IMR-90 (cell line): Measurements from ENCODE around the gene DVL1. TPM values are rescaled to one million over a fixed set of nuclear protein-coding genes. Genes with fewer than 3 reads are reported as not detected.

ENCODE experiments used
- BHLHE40 ChIP-seq: fragments of 150-350 bp; IDR thresholded peaks from 2 replicates; pipeline ENCODE4 v1.6.1; 2016; ENCODE audit warnings: mild to moderate bottlenecking, low read depth, low read length
- RCOR1 ChIP-seq: IDR thresholded peaks from 2 replicates; pipeline ENCODE4 v1.6.1; 2012; ENCODE audit warnings: mild to moderate bottlenecking, low read length, improper control_type of control experiment; ENCODE audit not compliant: insufficient replicate concordance
- polyA plus RNA-seq, 3 experiments: library from polyadenylated mRNA; depleted of rRNA; stranded (reverse); fragments of >200 nt; gene quantifications; 2 replicates each; pipeline ENCODE4 v1.2.3, GENCODE V29; 2012; ENCODE audit warnings: low replicate concordance in 1 of 3
- total RNA-seq: library from RNA; depleted of rRNA; stranded (reverse); fragments of >200 nt; gene quantifications from 2 replicates; pipeline ENCODE4 v1.2.3, GENCODE V29; 2012

The DVL1 gene
- total and polyA plus RNA-seq, 2 of the 4 experiments (the other 2 are of a cell fraction): 27.2 to 35.9 TPM

DNA sequence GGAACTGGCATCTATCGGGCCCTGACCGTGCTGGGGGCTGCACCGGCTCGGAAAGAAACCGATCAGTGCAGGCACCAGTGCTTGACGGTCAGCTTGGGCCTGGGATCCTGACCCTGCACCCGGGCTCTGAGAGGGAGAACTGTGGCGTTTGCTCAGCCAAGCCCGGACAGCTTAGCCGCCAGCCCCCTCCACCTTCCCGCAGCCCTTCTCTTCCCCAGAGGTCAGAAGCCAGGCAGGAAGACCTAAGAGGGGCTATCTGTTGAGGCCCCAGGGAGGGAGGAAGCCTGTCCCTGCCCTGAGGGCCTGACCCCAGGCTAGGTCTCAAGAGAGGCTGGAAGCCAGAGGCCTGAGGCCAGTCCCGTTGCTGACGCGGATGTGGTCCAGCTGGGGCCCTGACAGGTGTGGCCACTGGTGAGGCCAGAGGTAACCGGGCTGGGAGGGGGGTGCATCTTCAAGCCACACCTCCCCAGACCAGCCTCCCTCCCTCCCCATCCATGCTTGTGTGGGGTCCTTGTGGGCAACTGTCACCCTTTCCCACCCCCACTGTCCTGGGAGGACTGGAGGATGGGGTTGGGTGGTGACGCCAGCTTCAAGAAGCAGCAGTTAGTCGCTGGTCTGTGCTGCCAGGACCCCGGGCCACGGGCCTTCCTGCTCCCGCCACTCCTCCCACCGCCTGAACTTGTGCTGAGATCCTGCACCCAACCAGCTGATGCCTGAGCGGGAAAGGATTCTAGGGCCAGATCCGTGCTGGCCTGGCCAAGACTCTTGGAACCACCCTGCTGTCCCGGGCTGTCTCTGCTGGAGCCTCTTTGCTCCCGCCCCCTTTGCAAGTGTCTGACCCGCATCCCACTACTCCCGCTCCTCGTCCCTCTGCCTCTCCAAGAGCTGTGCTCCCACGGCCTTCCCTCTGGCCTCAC lies 2.6 kb upstream of the DVL1 start (continued):
- TF ChIP-seq BHLHE40: no peak
- TF ChIP-seq RCOR1: no peak
